VCaP (cell line): ENCODE results near the gene PRR5L.

Source experiments
- H3K27ac ChIP-seq: fragments of 450-650 bp; 2 replicates; pipeline ENCODE4 v1.5.1; 2017
- CTCF ChIP-seq: fragments of 450-650 bp; conservative IDR thresholded peaks from 2 replicates; pipeline ENCODE4 v1.5.1; 2017; ENCODE audit warnings: mild to moderate bottlenecking, moderate library complexity

The PRR5L gene

GRCh38 chr11:36345084-36345511 lies 49.0 kb downstream of the PRR5L start:
- H3K27ac ChIP-seq = no peak overlapping the region
- TF ChIP-seq CTCF = no peak

GRCh38 chr11:36345535-36346141 lies 49.5 kb downstream of the PRR5L start:
- H3K27ac ChIP-seq = no peak overlapping the region
- no peak for TF ChIP-seq CTCF

- H3K27ac ChIP-seq = no peak overlapping the region
- TF ChIP-seq CTCF = no peak
Measured at GRCh38 chr11:36346562-36347383, 50.7 kb downstream of the PRR5L start.

GRCh38 chr11:36347384-36347906 lies 51.4 kb downstream of the PRR5L start:
- TF ChIP-seq CTCF = no peak
- no peak overlapping the region for H3K27ac ChIP-seq

- H3K27ac ChIP-seq = no peak overlapping the region
- no peak for TF ChIP-seq CTCF
Measured at GRCh38 chr11:36349351-36350136, 53.5 kb downstream of the PRR5L start.

- TF ChIP-seq CTCF = no peak
- no peak overlapping the region for H3K27ac ChIP-seq
Measured at GRCh38 chr11:36350137-36350513, 54.0 kb downstream of the PRR5L start.

GRCh38 chr11:36352922-36353321 lies 56.8 kb downstream of the PRR5L start:
- H3K27ac ChIP-seq = no peak overlapping the region
- peak; percentile 32; the same call in 1 of the 2 replicates for TF ChIP-seq CTCF
